KMS-11 (cell line): ENCODE data around the gene PDE2A.

ENCODE experiments used
- H2AFZ ChIP-seq: fragments of 200-600 bp; sonication (generic); 2 replicates; pipeline ENCODE4 v1.6.1; 2016; ENCODE audit warnings: antibody characterized with exemption, mixed run types, low read depth
- H3K27ac ChIP-seq: fragments of 200-600 bp; sonication (generic); 2 replicates; pipeline ENCODE4 v1.6.1; 2016; ENCODE audit warnings: mild to moderate bottlenecking, mixed run types
- H3K27me3 ChIP-seq: fragments of 200-600 bp; sonication (generic); 2 replicates; pipeline ENCODE4 v1.6.1; 2017; ENCODE audit warnings: mild to moderate bottlenecking, low read depth, mixed run types, moderate library complexity; ENCODE audit not compliant: insufficient read depth
- H3K36me3 ChIP-seq: fragments of 200-600 bp; sonication (generic); 2 replicates; pipeline ENCODE4 v1.6.1; 2017; ENCODE audit warnings: mild to moderate bottlenecking, mixed run types; ENCODE audit not compliant: insufficient read depth
- H3K4me1 ChIP-seq: fragments of 200-600 bp; sonication (generic); 2 replicates; pipeline ENCODE4 v1.6.1; 2016; ENCODE audit warnings: mild to moderate bottlenecking, low read depth, mixed run types; ENCODE audit not compliant: poor library complexity, severe bottlenecking
- H3K4me2 ChIP-seq: fragments of 200-600 bp; sonication (generic); 2 replicates; pipeline ENCODE4 v1.7.0; 2016; ENCODE audit warnings: mild to moderate bottlenecking, mixed run types
- H3K4me3 ChIP-seq: fragments of 200-600 bp; sonication (generic); IDR thresholded peaks from 2 replicates; pipeline ENCODE4 v1.6.1; 2017; ENCODE audit warnings: low read depth, low read length, mixed read lengths; ENCODE audit not compliant: insufficient read depth
- H3K79me2 ChIP-seq: fragments of 200-600 bp; sonication (generic); 2 replicates; pipeline ENCODE4 v1.6.1; 2016; ENCODE audit warnings: low read depth, mixed run types; ENCODE audit not compliant: insufficient read depth
- H3K9ac ChIP-seq: fragments of 200-600 bp; sonication (generic); 2 replicates; pipeline ENCODE4 v1.6.1; 2016; ENCODE audit warnings: mild to moderate bottlenecking, mixed run types
- H4K20me1 ChIP-seq: fragments of 200-600 bp; sonication (generic); 2 replicates; pipeline ENCODE4 v1.6.1; 2016; ENCODE audit warnings: mild to moderate bottlenecking, mixed run types; ENCODE audit not compliant: insufficient read depth
- TF ChIP-seq, protein P1 (sequence below): fragments of 200-600 bp; sonication (generic); conservative IDR thresholded peaks from 2 replicates; pipeline ENCODE4 v1.6.1; 2017; ENCODE audit warnings: low read depth, mild to moderate bottlenecking, antibody characterized with exemption, low read length, moderate library complexity, mixed read lengths

The PDE2A gene

DNA sequence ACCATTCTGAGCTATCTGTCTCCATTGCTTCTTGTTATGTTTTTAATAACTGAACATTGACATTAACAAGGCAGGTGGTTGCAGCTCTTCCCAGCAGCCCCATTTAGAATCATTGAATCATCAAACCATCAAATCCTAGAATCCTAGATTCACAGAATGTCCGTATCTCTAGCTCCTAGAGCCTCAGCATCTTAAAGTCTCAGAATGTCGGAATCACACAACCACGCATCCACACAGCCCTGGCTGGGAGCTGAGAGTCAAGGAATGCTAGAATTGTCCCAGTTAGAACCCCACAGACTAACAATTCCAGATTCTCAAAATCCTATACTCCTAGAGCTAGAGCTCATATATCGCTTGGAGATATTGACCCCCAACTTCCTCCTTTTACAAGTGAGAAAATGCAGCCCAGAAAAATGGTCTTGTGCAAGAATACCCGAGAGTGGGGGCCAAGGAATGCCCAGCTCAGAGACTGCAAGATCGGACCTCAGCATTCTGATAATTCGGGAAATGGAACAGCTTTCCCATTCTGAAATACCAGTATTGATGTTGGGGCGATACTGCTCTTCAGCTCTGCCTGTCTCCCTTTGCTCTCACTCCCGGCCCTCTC lies 38.8 kb downstream of the PDE2A start:
- H3K79me2 ChIP-seq: no peaks in the 10 kb centered on the region
- H4K20me1 ChIP-seq: no peaks in the 10 kb centered on the region
- H3K4me1 ChIP-seq: peaks cover 6% of the 10 kb centered on the region
- no peak overlapping the region for H3K4me3 ChIP-seq
- no peaks in the 10 kb centered on the region for H3K36me3 ChIP-seq
- no peak overlapping the region for H3K27ac ChIP-seq
- no peak overlapping the region for H3K9ac ChIP-seq
- H3K27me3 ChIP-seq: peaks cover 38% of the 10 kb centered on the region
- H3K4me2 ChIP-seq: no peak overlapping the region
- TF ChIP-seq, protein P1, sequence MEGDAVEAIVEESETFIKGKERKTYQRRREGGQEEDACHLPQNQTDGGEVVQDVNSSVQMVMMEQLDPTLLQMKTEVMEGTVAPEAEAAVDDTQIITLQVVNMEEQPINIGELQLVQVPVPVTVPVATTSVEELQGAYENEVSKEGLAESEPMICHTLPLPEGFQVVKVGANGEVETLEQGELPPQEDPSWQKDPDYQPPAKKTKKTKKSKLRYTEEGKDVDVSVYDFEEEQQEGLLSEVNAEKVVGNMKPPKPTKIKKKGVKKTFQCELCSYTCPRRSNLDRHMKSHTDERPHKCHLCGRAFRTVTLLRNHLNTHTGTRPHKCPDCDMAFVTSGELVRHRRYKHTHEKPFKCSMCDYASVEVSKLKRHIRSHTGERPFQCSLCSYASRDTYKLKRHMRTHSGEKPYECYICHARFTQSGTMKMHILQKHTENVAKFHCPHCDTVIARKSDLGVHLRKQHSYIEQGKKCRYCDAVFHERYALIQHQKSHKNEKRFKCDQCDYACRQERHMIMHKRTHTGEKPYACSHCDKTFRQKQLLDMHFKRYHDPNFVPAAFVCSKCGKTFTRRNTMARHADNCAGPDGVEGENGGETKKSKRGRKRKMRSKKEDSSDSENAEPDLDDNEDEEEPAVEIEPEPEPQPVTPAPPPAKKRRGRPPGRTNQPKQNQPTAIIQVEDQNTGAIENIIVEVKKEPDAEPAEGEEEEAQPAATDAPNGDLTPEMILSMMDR: no peak
- H2AFZ ChIP-seq: no peak overlapping the region

DNA sequence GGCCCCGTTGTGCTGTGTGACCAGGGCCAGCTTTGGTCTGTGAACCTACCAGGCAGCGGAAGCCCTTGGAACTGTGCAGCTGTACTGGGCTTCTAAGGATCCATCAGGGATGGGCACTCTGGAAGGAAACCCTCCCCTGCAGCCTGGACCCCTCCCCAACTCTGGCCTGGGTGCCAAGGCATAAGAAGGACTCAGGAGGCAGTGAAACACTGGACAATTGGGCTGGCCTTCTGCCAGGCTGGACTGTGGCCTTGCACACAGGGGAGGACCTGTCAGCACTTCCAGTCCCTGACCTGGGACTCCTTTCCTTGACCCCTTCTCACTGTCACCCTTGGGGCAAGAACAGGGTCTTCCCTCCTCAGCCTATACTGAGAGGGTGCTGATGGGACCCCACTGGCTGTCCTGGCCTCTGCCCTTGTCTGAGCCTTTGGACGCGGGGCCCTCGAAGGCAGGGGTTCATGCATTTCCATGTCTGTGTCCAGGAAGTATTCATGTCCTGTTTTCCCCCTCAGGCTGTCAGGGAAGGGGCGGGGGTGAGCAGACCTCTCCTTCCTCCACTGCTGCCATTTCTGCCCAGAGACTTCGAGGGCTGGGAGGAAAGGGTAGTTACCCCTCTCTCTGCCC lies 39.6 kb downstream of the PDE2A start:
- Histone ChIP-seq H3K9ac (no peak overlapping the region), H3K36me3 (no peaks in the 10 kb centered on the region), H4K20me1 (no peaks in the 10 kb centered on the region), H3K4me2 (no peak overlapping the region), H3K4me3 (no peak overlapping the region), H3K79me2 (no peaks in the 10 kb centered on the region), H3K27me3 (peaks cover 33% of the 10 kb centered on the region), H3K27ac (no peak overlapping the region), H3K4me1 (peaks cover 6% of the 10 kb centered on the region), H2AFZ (no peak overlapping the region)
- TF ChIP-seq, protein P1: no peak

DNA sequence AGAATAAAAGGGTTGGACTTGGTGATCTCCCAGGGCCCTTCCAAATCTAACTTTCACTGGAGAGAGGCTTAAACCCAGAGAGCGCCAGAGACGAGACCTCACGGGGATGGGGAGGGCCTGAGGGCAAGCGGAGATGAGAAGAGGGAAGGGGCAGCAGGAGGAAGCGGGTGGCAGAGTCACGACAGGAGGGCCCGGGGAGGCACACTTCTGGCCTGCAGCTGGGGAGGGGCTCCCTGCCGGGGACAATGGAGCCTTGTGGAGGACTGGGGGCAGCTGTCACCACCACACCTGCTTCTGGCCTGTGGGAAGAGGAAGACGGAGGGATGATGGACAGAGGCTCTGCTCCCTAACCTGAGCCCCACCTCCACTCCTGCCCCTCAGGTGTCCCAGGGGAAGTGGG lies 40.2 kb downstream of the PDE2A start:
- Histone ChIP-seq H3K27ac (no peak overlapping the region), H3K9ac (no peak overlapping the region), H3K36me3 (no peaks in the 10 kb centered on the region), H3K79me2 (no peaks in the 10 kb centered on the region), H2AFZ (no peak overlapping the region), H3K4me1 (peaks cover 6% of the 10 kb centered on the region), H3K4me2 (no peak overlapping the region), H4K20me1 (no peaks in the 10 kb centered on the region), H3K27me3 (peaks cover 33% of the 10 kb centered on the region), H3K4me3 (no peak overlapping the region)
- TF ChIP-seq, protein P1: no peak

DNA sequence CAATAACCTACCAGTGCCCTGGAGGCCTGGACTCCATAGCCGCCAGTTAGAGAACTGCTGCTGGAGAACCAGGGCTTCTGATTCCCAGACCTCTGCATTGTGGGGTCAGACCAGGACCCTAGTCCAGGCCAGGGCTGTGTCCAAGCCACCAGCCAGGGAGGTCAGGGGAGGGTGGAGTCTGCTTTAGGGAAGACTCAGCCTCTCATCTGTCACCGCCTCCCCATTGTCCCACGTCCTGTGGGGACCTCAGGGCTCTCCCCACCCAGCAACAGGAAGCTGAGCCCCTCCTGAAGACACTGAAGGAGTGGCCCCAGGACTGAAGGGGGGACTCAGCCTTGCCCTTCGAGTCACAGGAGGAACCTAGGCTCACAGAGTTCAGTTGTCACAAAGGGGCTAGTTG lies 41.2 kb downstream of the PDE2A start:
- no peaks in the 10 kb centered on the region for H3K79me2 ChIP-seq
- no peak overlapping the region for H3K4me3 ChIP-seq
- H4K20me1 ChIP-seq: no peaks in the 10 kb centered on the region
- H2AFZ ChIP-seq: no peak overlapping the region
- peaks cover 33% of the 10 kb centered on the region for H3K27me3 ChIP-seq
- TF ChIP-seq, protein P1: no peak
- peaks cover 6% of the 10 kb centered on the region for H3K4me1 ChIP-seq
- H3K4me2 ChIP-seq: no peak overlapping the region
- no peaks in the 10 kb centered on the region for H3K36me3 ChIP-seq
- no peak overlapping the region for H3K27ac ChIP-seq
- no peak overlapping the region for H3K9ac ChIP-seq
